ENCODE data around the gene CDKL2.

DNA sequence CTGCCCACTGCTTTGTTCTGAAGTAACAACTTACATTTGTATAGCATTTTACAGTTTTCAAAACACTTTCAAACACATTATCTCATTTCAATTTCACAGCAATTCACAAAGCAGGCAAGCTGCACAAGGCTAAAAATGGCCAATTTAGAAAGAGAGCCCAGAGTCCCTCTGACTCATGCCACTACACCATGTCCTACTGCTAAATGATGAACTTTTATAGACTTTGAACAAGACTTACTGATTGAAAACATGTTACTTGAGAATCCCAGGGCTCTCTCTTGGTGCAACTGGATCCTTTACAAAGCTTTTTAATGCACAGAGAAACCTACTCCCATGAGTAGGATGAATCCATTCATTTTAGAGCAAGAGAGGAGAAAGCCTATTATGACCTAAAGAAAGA, 48.6 kb upstream of the CDKL2 start:
- TF ChIP-seq, protein P1, sequence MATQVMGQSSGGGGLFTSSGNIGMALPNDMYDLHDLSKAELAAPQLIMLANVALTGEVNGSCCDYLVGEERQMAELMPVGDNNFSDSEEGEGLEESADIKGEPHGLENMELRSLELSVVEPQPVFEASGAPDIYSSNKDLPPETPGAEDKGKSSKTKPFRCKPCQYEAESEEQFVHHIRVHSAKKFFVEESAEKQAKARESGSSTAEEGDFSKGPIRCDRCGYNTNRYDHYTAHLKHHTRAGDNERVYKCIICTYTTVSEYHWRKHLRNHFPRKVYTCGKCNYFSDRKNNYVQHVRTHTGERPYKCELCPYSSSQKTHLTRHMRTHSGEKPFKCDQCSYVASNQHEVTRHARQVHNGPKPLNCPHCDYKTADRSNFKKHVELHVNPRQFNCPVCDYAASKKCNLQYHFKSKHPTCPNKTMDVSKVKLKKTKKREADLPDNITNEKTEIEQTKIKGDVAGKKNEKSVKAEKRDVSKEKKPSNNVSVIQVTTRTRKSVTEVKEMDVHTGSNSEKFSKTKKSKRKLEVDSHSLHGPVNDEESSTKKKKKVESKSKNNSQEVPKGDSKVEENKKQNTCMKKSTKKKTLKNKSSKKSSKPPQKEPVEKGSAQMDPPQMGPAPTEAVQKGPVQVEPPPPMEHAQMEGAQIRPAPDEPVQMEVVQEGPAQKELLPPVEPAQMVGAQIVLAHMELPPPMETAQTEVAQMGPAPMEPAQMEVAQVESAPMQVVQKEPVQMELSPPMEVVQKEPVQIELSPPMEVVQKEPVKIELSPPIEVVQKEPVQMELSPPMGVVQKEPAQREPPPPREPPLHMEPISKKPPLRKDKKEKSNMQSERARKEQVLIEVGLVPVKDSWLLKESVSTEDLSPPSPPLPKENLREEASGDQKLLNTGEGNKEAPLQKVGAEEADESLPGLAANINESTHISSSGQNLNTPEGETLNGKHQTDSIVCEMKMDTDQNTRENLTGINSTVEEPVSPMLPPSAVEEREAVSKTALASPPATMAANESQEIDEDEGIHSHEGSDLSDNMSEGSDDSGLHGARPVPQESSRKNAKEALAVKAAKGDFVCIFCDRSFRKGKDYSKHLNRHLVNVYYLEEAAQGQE (IDR thresholded peaks at IDR 0.05; ENCODE audit: borderline replicate concordance), result no peak
- TF ChIP-seq, protein P2, sequence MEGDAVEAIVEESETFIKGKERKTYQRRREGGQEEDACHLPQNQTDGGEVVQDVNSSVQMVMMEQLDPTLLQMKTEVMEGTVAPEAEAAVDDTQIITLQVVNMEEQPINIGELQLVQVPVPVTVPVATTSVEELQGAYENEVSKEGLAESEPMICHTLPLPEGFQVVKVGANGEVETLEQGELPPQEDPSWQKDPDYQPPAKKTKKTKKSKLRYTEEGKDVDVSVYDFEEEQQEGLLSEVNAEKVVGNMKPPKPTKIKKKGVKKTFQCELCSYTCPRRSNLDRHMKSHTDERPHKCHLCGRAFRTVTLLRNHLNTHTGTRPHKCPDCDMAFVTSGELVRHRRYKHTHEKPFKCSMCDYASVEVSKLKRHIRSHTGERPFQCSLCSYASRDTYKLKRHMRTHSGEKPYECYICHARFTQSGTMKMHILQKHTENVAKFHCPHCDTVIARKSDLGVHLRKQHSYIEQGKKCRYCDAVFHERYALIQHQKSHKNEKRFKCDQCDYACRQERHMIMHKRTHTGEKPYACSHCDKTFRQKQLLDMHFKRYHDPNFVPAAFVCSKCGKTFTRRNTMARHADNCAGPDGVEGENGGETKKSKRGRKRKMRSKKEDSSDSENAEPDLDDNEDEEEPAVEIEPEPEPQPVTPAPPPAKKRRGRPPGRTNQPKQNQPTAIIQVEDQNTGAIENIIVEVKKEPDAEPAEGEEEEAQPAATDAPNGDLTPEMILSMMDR (IDR thresholded peaks at IDR 0.05; ENCODE audit: poor library complexity, severe bottlenecking), result no peak
- TF ChIP-seq EZH2 (IDR thresholded peaks at IDR 0.05; ENCODE audit: borderline replicate concordance, insufficient read depth, low read length, poor library complexity, severe bottlenecking) (no peak), EP300 (conservative IDR thresholded peaks at IDR 0.05; ENCODE audit: poor library complexity, severe bottlenecking) (no peak), TAF1 (IDR thresholded peaks at IDR 0.05; ENCODE audit: low read depth) (no peak), POLR2AphosphoS5 (IDR thresholded peaks at IDR 0.05) (no peak), MXI1 (conservative IDR thresholded peaks at IDR 0.05; ENCODE audit: poor library complexity, severe bottlenecking) (no peak), RAD21 (conservative IDR thresholded peaks at IDR 0.05) (no peak), SMC3 (conservative IDR thresholded peaks at IDR 0.05; ENCODE audit: poor library complexity) (no peak)

All from neural cell (in vitro differentiated cells).